Fibroblast of skin of scalp (primary cell): ENCODE results near the gene PSMB7. TPM values are rescaled to one million over a fixed set of nuclear protein-coding genes. Genes with fewer than 3 reads are reported as not detected.

ENCODE experiments used
- DNase-seq: peaks from one replicate; pipeline ENCODE4 v3.0.0-alpha.2; 2013
- polyA plus RNA-seq, 2 experiments: library from polyadenylated mRNA; unstranded; fragments of 120-200 nt; gene quantifications; one replicate each; pipeline ENCODE4 v1.2.1, GENCODE V29; 2013; ENCODE audit not compliant: insufficient read length in 2 of 2

The PSMB7 gene
- 193 TPM for polyA plus RNA-seq (2013, experiment 1 of 2; ENCODE audit: insufficient read length)
- polyA plus RNA-seq (2013, experiment 2 of 2; ENCODE audit: insufficient read length), result 178 TPM

GRCh38 chr9:124415102-124415851 is at the start of gene PSMB7:
PSMB7 (minus strand) TSS chr9:124415442; CDS start chr9:124415425, 17 bp downstream.
- DNase-seq, result peak; percentile 96

GRCh38 chr9:124462739-124463138 is 47.5 kb upstream of the PSMB7 start:
- no peak for DNase-seq

GRCh38 chr9:124458441-124458840 is 43.2 kb upstream of the PSMB7 start:
- no peak for DNase-seq

GRCh38 chr9:124457887-124458431 is 42.7 kb upstream of the PSMB7 start:
- DNase-seq, result no peak

- no peak for DNase-seq
Observed at GRCh38 chr9:124457079-124457886, 42.0 kb upstream of the PSMB7 start.

GRCh38 chr9:124456341-124457078 is 41.3 kb upstream of the PSMB7 start:
- DNase-seq, result no peak

- no peak for DNase-seq
Observed at GRCh38 chr9:124455820-124456219, 40.6 kb upstream of the PSMB7 start.

- no peak for DNase-seq
Observed at GRCh38 chr9:124454791-124455443, 39.7 kb upstream of the PSMB7 start.

GRCh38 chr9:124454296-124454695 is 39.1 kb upstream of the PSMB7 start:
- no peak for DNase-seq

GRCh38 chr9:124453586-124454191 is 38.4 kb upstream of the PSMB7 start:
- DNase-seq, result no peak

GRCh38 chr9:124452841-124453585 is 37.8 kb upstream of the PSMB7 start:
- DNase-seq, result no peak

GRCh38 chr9:124452326-124452725 is 37.1 kb upstream of the PSMB7 start:
- no peak for DNase-seq

- no peak for DNase-seq
Observed at GRCh38 chr9:124450931-124451661, 35.9 kb upstream of the PSMB7 start.

GRCh38 chr9:124450241-124450924 is 35.1 kb upstream of the PSMB7 start, which contains the start of gene ADGRD2:
ADGRD2 (plus strand) TSS chr9:124450451; CDS start chr9:124451667, 1,216 bp downstream.
- DNase-seq, result peak; percentile 13

GRCh38 chr9:124449381-124450151 is 34.3 kb upstream of the PSMB7 start:
- DNase-seq, result no peak

- no peak for DNase-seq
Observed at GRCh38 chr9:124448019-124448418, 32.8 kb upstream of the PSMB7 start.

- DNase-seq, result no peak
Observed at GRCh38 chr9:124447297-124447661, 32.0 kb upstream of the PSMB7 start.

- no peak for DNase-seq
Observed at GRCh38 chr9:124444166-124444565, 28.9 kb upstream of the PSMB7 start.

- no peak for DNase-seq
Observed at GRCh38 chr9:124443625-124444024, 28.4 kb upstream of the PSMB7 start.
